Endodermal cell (in vitro differentiated cells): ENCODE measurements around the gene FAM13A. TPM values are rescaled to one million over a fixed set of nuclear protein-coding genes. Genes with fewer than 3 reads are reported as not detected.

ENCODE experiments used
- DNase-seq: peaks from one replicate; pipeline ENCODE4 v3.0.0-alpha.2; 2017
- H3K27ac ChIP-seq: 2 replicates; pipeline ENCODE4 v1.5.1; 2013; ENCODE audit warnings: mild to moderate bottlenecking, low read depth, low read length, moderate library complexity
- H3K27me3 ChIP-seq: 2 replicates; pipeline ENCODE4 v1.6.1; 2013; ENCODE audit warnings: mild to moderate bottlenecking, low read length, moderate library complexity; ENCODE audit not compliant: insufficient read depth, control insufficient read depth, poor library complexity, severe bottlenecking
- H3K36me3 ChIP-seq: 2 replicates; pipeline ENCODE4 v1.7.0; 2013; ENCODE audit warnings: mild to moderate bottlenecking, low read length, moderate library complexity; ENCODE audit not compliant: control insufficient read depth, insufficient read depth
- H3K4me1 ChIP-seq: one replicate; pipeline ENCODE4 v1.7.0; 2013; ENCODE audit warnings: low read length; ENCODE audit not compliant: control insufficient read depth, insufficient read depth
- H3K4me3 ChIP-seq: 2 replicates; pipeline ENCODE4 v1.5.1; 2013; ENCODE audit warnings: mild to moderate bottlenecking, low read length, moderate library complexity
- H3K9ac ChIP-seq: 2 replicates; pipeline ENCODE4 v1.6.1; 2013; ENCODE audit warnings: mild to moderate bottlenecking, low read length, moderate library complexity; ENCODE audit not compliant: poor library complexity, severe bottlenecking; ENCODE audit errors: extremely low read depth
- H3K9me3 ChIP-seq: 2 replicates; pipeline ENCODE4 v1.6.1; 2013; ENCODE audit warnings: mild to moderate bottlenecking, low read length, moderate library complexity; ENCODE audit not compliant: control insufficient read depth
- H3K27ac Mint-ChIP-seq: 2 replicates; pipeline ENCODE4 v1.8.0; 2020; ENCODE audit warnings: mixed read lengths
- H3K27me3 Mint-ChIP-seq: 2 replicates; pipeline ENCODE4 v1.8.0; 2021; ENCODE audit warnings: mild to moderate bottlenecking, mixed read lengths; ENCODE audit not compliant: insufficient read depth
- H3K36me3 Mint-ChIP-seq: 2 replicates; pipeline ENCODE4 v1.8.0; 2020; ENCODE audit warnings: low read depth, mixed read lengths
- H3K4me1 Mint-ChIP-seq: 2 replicates; pipeline ENCODE4 v1.8.0; 2020; ENCODE audit warnings: mixed read lengths
- H3K4me3 Mint-ChIP-seq: 2 replicates; pipeline ENCODE4 v1.8.0; 2020; ENCODE audit warnings: mild to moderate bottlenecking, moderate library complexity, mixed read lengths
- H3K9me3 Mint-ChIP-seq: 2 replicates; pipeline ENCODE4 v1.8.0; 2020; ENCODE audit warnings: mild to moderate bottlenecking, mixed read lengths
- CTCF ChIP-seq: fragments of 200-600 bp; sonication (generic); conservative IDR thresholded peaks from 2 replicates; pipeline ENCODE4 v1.5.0; 2021; ENCODE audit warnings: antibody characterized with exemption, mild to moderate bottlenecking
- WGBS, 2 experiments: methylation state at CpG; one replicate each; pipeline versions ENCODE4 v1.1.5 to v1.1.7; 2013; ENCODE audit warnings: missing lambda C conversion rate in 2 of 2, mixed read lengths in 1 of 2; ENCODE audit not compliant: insufficient coverage in 1 of 2, insufficient read length in 1 of 2; 5-methylcytosine and 5-hydroxymethylcytosine counted together
- total RNA-seq, 2 donors: library from RNA; stranded (reverse); fragmentation: NEBNext Ultra II Directional in 1 of 2; extraction: Animal tissue kit (Norgen Biotek cat#: 25700) in 1 of 2; gene quantifications; 2 replicates in 1 of 2; 3 replicates in 1 of 2; pipeline ENCODE4 v1.2.1, GENCODE V29; 2021

Gene FAM13A
- total RNA-seq, 2 donors from 2014 or later, result 13.6 to 17.0 TPM

DNA sequence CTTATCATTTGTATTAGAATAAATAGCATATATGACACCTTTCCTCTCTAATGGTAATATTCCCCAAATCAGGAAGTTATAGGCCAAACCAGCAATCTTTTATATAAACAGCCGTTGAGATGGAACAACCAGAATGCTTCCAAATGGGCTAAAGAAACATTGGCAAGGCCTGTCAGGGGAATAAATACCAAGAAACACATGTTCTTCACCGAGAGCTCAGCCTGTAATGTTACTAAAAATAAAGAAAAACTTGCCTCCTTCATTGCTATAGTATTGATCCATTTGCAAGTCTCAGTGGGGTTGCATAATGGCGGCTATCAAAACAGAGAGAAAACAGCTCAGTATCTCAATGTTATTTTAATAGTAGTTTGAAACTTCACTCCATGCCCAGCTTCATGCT lies 104.9 kb downstream of the FAM13A start:
- DNase-seq, result no peak
- H3K27ac ChIP-seq, result no peak overlapping the region
- H3K9ac ChIP-seq, result no peak overlapping the region
- TF ChIP-seq CTCF, result no peak
- H3K27ac Mint-ChIP-seq, result no peak overlapping the region
- no peaks in the 10 kb centered on the region for H3K27me3 ChIP-seq
- H3K36me3 ChIP-seq, result no peaks in the 10 kb centered on the region
- H3K27me3 Mint-ChIP-seq, result no peaks in the 10 kb centered on the region
- no peak overlapping the region for H3K4me3 ChIP-seq
- peaks cover 5% of the 10 kb centered on the region for H3K9me3 Mint-ChIP-seq
- H3K9me3 ChIP-seq, result no peaks in the 10 kb centered on the region
- H3K4me1 Mint-ChIP-seq, result no peaks in the 10 kb centered on the region
- H3K36me3 Mint-ChIP-seq, result no peaks in the 10 kb centered on the region
- no peak overlapping the region for H3K4me3 Mint-ChIP-seq
- H3K4me1 ChIP-seq, result no peaks in the 10 kb centered on the region
- 89 to 100% methylated on average over 1 to 3 of the region's 3 CpGs for WGBS, 2 experiments

- Mint-ChIP-seq H3K9me3 (peaks cover 2% of the 10 kb centered on the region), H3K27me3 (no peaks in the 10 kb centered on the region), H3K4me3 (no peak overlapping the region)
Observed at GRCh38 chr4:88949605-88950004, 107.4 kb downstream of the FAM13A start.

GRCh38 chr4:88940506-88940905 lies 116.5 kb downstream of the FAM13A start:
- Mint-ChIP-seq H3K27me3 (peaks cover 21% of the 10 kb centered on the region), H3K27ac (no peak overlapping the region)
- H3K9ac ChIP-seq, result no peak overlapping the region

More at GRCh38 chr4:88949605-88950004, 107.4 kb downstream of the FAM13A start:
- no peaks in the 10 kb centered on the region for H3K4me1 ChIP-seq
- H3K9me3 ChIP-seq, result peaks cover 10% of the 10 kb centered on the region
- H3K27me3 ChIP-seq, result no peaks in the 10 kb centered on the region
- H3K9ac ChIP-seq, result no peak overlapping the region
- 85% methylated on average over 2 of the region's 2 CpGs; no CpG with 5 or more reads in 1 of the 2 experiments for WGBS, 2 experiments
- no peak for DNase-seq
- Mint-ChIP-seq H3K27ac (no peak overlapping the region), H3K4me1 (no peaks in the 10 kb centered on the region), H3K36me3 (no peaks in the 10 kb centered on the region)
- no peaks in the 10 kb centered on the region for H3K36me3 ChIP-seq
- no peak overlapping the region for H3K27ac ChIP-seq
- no peak overlapping the region for H3K4me3 ChIP-seq
- TF ChIP-seq CTCF, result no peak

More at GRCh38 chr4:88940506-88940905, 116.5 kb downstream of the FAM13A start:
- WGBS, 2 experiments, result 86 to 98% methylated on average over 1 to 2 of the region's 2 CpGs
- Histone ChIP-seq H3K4me1 (peaks cover 2% of the 10 kb centered on the region), H3K27me3 (peaks cover 21% of the 10 kb centered on the region), H3K9me3 (no peaks in the 10 kb centered on the region), H3K27ac (no peak overlapping the region), H3K36me3 (no peaks in the 10 kb centered on the region), H3K4me3 (no peak overlapping the region)
- Mint-ChIP-seq H3K4me3 (no peak overlapping the region), H3K9me3 (no peaks in the 10 kb centered on the region), H3K4me1 (peaks cover 10% of the 10 kb centered on the region), H3K36me3 (no peaks in the 10 kb centered on the region)
- no peak for DNase-seq
- TF ChIP-seq CTCF, result no peak
